ENCODE data around the gene CPE.
A peak's percentile ranks its signal among the peaks of the same experiment; 100 is the strongest.
"Not testable (repeated sequence)": the region's sequence is repeated elsewhere in the genome, so short reads cannot be mapped to it uniquely, and the experiment has no call there.

The CPE gene
- total RNA-seq = 0 to 0.19 (median 0) reads per million in 3 experiments

DNA sequence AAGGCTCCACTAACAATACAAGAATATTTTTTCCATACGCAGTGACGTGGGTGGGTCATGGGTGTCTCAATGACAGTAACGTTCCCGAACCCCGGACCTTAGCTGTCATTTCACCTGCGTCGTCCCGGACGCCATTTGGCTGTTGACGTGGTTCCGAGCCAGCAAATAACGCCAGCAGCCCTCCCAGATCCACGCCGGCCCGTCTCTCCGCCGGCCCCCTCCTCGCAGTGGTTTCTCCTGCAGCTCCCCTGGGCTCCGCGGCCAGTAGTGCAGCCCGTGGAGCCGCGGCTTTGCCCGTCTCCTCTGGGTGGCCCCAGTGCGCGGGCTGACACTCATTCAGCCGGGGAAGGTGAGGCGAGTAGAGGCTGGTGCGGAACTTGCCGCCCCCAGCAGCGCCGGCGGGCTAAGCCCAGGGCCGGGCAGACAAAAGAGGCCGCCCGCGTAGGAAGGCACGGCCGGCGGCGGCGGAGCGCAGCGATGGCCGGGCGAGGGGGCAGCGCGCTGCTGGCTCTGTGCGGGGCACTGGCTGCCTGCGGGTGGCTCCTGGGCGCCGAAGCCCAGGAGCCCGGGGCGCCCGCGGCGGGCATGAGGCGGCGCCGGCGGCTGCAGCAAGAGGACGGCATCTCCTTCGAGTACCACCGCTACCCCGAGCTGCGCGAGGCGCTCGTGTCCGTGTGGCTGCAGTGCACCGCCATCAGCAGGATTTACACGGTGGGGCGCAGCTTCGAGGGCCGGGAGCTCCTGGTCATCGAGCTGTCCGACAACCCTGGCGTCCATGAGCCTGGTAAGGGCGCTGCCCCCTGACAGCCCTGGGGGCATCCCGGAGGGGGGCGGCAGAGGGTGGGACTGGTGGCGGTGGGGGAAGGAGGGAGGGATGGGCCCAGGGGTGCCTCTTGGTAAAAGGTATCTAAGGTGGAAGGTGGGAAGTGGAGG, at the start of gene CPE:
Gene CPE (plus strand): TSS at position 264 of the 933 bp plus-strand sequence. CDS start 214 bp downstream, at position 478.
- peak; percentile 7 for DNase-seq

DNA sequence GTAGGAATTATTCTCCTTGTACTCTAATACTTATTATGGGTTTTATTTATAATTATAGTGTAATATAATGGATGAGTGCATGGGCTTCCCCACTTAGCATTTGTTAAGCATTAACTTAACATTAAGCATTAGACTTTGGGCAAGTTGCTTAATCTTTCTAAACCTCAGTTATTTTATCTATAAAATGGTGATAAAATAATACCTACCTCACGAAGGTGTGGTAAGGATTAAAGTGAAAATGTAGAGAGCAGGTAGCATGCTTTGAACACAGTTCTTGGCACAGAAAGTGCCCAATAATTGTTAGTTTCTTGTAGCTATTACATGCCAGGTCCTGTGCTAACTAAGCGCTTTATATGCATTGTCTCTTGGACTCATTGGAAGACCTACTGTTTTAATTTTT, 48.7 kb upstream of the CPE start:
- no peak for DNase-seq

DNA sequence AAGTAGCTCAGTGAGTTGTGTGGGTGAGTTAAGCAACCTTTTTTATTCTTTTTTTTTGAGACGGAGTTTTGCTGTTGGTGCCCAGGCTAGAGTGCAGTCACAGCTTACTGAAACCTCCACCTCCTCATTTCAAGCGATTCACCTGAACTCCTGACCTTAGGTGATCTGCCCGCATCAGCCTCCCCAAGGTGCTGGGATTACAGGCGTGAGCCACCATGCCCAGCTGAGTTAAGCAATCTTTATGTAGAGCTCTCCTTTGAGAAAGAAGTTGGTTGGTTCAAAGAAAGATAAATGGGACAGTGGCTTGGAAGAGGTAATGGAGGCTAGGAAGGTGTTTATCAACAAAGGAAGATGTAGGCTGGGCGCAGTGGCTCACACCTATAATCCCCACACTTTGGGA, 48.1 kb upstream of the CPE start:
- no peak for DNase-seq

DNA sequence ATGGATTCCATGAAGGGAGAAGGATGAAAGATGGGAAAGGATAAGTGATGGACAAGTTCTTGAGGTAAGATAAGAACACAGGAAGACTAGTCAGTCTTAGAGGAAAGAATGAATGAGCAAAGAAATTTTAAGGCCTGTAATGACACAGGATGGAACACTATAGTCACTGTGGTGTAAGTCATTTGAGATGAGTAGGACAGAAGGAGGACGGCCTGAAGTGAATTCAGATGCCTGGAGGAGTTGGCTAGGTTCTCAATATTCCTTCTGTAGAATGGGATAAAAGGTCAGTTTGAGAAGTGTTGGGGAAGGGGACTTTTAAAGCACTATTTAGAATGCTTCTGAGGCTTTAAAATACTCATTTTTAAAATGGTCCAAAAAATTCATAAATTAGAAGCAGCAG, 47.4 kb upstream of the CPE start:
- DNase-seq = no peak

DNA sequence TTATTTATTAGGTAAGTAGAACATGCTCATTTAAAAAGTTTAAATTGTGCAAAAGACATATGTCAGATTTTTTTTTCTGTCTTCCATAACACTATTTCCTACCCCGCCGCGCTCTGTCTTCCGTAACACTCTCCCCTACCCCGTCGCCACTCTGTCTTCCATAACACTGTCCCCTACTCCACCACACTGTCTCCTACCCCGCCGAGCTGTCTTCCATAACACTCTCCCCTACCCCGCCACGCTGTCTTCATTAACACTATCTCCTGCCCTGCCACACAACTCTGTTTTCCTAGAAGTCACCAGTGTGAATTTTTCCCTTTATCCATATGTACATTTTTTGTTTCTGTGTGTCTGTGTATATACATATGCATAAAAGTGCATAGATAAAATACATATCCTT, 47.0 kb upstream of the CPE start:
- no peak for DNase-seq

DNA sequence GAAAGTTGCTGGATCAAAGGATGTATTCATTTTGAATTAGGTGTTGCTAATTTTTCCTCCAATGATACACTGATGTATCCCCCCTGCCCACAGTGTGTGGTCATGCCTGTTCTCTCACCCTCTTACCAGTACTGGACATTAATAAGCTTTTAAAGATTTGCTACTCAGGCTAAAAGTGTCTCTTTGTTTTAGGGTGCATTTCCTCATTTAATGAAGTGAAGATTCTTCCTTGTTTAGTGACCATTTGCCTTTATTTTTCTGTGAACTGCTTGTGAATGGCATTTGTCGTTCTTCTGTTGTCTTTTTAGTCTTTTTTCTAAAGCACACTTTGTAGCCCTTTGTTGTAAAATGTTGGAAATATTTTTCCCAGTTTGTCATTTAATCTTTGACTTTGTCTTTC, 46.3 kb upstream of the CPE start:
- no peak for DNase-seq

DNA sequence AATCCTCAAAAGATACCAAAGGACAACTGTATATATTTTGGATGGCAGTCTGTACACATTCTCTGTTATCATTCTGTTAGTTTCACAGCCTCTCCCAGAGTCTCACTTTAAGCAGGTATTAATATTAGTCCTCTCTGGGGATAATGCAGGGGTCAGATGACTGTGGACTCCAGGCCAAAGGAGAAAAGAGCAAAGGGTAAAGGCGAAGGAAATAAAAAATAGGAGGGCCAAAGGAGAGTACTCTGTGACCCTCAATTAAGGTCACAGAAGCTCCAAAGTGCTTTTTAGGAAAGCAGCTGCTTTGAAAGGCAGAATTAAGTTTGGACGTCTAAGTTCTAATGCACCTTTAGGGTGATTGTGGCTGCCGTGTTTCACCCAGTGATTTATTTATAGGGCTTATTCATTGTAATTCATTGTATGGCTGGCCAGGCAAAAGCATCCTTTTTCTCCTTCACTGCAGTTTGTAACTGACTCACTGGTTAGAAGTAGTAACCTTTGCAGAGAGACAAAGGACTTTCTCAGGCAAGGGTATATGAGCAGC, 43.6 kb upstream of the CPE start:
- no peak for DNase-seq

DNA sequence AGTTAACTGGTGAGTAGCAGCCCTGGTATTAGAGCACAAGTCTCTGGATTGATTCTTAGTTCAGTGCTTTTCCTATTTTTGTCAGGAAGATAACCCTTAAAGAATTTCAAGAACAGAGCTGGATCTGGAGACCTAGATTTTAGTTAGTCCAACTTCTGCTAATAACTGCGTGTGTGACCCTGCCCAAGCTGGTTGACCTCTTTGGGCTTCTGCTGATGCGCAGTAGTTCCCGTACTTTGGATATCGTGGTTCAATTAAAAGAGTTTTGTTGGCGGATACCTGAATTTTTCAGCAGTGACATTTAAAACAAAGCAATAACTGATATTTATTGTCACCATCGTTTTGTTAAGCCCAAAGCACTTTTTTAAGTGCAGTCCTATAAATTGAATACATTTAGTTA, 42.1 kb upstream of the CPE start:
- no peak for DNase-seq

DNA sequence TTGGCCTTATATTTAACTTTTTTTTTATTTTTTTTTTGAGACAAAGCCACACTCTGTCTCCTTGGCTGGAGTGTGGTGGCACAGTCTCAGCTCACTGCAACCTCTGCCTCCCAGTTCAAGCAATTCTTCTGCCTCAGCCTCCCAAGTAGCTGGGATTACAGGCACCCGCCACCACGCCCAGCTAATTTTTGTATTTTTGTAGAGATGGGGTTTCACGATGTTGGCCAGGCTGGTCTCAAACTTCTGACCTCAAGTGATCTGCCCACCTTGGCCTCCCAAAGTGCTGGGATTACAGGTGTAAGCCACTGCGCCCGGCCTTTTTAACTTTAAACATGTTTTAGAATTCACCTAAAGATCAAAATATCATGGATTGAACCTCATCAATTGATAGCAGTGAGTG, 36.5 kb upstream of the CPE start:
- DNase-seq = not testable (repeated sequence)

DNA sequence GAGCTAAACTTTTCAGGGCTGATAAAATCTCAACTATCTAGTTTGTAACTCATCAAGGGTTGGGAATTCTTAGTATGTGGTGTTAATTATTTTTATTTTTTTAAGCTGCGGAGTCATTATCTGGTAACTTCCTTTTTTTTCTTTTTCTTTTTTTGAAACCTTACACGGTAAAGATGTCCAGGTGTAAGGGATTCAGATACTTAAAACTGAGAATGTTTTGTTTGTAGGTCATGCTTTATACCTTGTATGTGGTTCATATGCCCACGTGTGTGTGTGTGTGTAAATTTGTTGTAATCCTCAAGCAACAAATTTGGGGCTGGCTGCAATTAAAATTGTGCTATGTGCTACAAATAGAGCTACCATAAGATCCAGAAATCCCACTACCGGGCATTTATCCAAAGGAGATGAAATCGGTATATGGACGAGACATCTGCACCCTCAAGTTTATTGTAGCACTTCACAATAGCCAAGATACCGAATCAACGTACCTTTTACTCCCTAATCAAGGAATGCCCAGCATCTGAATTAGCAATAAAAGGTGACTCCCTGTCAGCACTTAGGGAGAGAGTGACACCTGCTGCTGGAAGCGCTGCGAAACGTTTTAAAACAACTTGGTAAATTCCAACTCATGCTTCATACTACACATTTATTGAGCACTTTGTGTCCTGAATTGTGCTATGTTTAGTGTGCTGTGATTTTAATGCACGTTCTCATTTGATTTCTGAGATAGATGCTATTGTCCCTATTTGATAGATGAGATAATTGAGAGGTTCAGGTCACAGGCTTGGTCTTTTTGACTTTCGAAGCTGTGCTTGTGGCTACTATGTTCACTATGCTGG, 35.2 kb upstream of the CPE start:
- DNase-seq = no peak

DNA sequence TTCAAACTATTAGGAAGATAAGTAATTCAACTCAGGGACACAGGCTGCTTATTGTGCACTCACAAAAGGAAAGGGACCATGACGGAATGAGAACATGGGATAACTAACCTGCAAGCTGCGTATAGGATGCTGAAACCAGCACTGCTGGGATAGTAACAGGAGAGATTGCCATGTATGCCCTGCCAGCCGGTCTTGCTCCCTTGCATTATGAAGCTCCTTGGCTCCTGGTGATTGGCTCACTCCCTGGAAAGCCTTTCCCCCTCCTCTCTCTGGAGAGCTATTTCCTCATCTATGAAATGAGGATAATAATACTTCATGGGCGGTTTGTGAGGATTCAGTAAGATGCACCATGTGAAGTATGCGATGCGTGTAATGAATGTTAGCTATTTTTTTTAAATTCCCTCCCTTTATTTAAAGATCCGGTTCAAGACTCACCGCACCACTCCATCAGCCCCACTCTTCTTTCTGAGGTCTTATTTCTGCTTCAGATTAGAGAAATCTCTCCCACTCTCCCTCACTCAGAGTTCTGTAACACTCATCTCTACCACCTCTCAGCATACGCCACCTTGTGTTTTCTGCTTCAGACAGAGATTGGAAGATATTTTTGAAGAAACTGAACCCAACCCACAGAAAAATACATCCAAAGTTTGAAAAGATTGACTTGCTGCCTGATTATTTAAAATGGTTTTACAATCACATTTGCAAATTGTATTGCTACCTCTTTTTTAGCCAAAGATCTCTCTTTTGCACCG, 33.0 kb upstream of the CPE start:
- no peak for DNase-seq

DNA sequence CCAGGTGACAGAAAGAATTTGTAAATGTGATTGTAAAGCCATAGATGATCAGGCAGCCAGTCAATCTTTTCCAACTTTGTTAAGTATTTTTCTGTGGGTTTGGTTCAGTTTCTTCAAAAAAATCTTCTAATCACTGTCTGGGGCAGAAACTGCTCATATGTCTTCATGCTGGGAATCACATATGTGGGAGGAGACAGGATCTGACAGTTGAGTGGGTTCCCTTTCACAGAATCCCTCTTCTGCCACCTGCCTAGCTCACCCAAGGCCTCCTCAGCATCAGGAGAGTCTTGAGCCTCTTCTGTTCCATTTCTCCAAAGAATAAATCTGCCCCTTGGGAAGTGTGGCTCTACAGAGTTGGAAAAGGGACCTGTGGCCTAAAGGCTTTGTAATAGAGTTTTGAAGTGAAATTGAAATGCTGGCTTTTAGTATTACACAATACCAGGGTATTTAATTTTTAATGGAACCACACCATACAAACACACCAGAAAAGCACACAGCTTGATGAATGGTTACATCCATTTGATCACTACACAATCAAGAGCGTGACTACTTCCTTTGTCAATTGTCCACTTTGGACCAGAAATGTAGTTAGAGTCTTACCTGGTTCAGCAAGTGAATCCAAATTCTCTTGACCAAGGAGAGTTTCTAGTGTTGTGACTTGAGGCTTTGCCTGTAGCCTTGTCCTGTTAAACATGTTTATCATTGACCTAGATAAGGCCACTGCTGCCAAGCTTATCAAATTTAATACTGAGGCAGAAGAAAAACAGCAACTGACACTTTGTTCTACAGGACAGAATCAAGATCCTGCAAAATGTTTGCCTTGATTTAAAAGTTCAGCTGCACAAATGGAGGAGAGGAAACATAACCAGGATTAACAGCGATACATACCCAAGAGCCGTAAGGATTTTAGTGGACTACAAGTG, 30.9 kb upstream of the CPE start:
- DNase-seq = no peak

DNA sequence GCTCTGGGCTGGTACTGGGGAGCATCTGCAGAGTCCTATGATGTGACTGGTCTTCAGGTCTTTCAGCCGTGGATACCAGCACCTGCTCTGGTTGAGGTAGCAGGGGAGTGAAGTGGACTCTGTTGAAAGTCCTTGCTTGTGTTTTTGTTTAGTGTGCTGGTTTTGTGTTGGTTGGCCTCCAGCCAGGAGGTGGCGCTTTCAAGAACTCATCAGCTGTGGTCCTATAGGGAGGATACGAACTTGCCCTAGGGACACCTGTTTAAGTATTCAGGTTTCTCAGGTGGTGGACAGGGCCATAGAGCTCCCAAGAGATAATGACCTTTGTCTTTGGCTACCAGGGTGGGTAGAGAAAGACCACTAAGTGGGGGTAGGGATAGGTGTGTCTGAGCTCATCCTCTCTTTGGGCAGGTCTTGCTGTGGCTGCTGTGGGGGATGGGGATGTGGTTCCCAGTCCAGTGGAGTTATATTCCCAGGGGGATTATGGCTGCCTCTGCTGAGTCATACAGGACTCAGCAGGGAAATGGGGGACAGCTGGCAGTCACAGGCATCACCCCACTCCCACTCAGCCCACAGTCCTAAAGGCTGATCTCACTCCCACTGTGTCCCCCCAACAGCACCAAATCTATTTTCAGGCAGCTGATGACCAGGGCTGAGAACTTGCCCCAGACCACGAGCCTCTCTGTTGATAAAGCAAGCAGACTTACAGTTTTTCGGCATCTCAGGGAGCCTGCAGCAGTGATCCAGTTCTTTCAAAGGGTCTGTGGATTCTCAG, 27.3 kb upstream of the CPE start:
- DNase-seq = no peak

DNA sequence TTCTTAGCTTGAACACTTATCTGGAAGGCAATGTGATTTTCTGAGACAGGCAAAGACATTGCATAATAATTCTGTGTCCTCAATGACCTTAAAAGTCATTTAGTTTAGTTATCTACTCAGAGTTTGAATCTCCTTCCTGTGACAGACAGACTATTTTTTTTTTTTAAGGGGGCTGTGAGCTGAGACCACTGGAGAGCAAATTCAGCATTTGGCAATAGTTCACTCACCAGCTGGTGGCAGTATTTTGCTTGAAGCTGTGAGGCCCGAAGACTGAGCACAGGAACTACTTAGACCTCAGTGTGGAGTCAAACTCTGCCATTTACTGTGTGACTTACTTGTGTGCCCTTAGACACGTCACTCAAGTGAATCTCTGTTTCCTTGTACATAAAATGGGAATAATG, 22.9 kb upstream of the CPE start:
- no peak for DNase-seq

DNA sequence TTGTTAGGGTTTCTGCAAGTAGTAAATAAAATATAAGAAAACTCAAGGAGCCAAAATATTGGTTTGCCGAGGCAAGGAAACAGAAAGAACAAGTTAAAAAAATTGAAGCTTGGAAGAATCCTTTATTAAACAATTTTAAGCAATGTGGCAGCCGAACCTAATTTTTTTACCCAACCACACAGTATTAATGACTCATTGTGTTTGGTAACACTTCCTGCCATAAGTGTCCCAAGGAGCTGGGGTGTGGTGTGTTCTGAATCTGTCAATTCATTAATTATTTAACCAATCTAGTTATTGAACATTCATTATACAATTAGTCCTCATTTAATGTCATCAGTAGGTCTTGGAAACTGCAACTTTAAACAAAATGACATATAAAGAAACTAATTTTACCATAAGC, 19.3 kb upstream of the CPE start:
- no peak for DNase-seq

DNA sequence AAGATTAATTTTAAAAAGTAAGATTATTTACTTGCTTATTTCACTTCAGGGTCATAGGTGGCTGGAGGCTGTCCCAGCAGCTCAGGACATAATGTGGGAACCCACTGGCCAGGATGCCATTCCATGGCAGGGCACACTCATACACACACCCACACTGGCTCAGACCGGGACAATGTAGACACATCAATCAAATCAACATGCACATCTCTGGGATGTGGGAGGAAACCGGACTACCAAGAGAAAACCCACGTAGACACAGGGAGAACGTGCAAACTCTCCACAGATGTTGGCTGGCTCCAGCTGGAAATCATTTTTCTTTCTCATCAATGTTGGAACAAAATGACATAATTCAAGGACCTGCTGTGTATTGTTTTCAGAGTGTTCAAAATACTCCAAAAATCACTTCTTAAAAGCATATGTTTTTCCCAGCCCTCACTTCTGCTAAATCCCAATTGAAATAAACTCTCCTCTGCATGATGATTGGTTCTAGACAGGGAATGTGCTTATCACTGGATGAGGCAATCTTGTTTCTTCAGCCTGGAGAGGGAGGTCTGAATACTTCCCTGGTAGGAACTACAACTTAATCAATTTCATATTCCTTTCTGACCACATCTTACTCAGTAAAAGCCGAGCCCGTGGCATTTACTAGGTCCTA, 18.6 kb upstream of the CPE start:
- no peak for DNase-seq

DNA sequence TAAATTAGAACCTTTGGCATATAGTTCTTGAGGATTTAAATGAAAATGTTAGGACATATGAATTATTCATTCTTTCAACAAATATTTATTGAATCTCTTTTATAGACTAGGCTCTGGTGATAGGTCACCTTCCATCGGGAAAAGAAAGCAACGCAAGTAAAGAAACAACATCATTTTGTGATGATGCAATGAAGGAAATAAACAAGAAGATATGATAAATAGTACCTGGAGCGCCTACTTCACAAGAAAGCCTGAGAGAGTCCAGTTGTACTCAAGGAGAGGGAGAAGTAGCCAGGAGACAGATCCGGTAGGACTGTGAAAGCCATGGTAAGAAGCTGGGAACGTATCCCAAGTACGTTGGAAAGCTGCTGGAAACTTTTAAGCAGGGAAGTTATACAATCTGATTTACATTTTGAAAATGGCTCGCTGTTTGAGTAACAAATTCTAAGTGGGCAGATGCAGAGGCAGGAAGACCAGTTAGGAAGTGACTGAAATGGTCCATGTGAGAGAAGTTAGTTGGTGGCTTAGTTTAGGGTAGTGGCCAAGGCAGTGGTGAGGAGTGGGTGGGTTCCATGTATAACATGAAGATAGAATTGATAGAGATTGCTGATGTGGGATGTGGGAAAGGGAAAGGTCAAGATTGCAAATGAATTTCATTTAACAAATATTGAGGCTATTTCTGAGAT, 17.7 kb upstream of the CPE start:
- DNase-seq = no peak

DNA sequence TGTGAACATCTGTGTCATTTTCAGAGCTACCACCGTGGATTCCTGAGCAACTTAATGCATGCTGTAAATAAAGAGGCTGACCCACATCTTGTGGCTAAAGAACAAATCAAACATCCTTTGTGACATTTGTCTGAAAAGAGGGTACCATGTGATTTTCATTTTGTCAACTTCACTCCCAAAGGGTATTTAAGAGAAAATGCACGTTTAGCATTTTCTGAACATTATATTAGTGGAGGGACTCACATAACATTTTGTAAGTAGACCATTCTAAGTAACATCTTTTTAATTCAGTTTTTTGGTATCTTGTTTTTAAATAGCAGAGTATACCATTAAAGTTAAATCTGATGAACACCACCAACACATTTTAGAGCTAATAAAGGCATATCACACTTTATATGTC, 17.0 kb upstream of the CPE start:
- no peak for DNase-seq

DNA sequence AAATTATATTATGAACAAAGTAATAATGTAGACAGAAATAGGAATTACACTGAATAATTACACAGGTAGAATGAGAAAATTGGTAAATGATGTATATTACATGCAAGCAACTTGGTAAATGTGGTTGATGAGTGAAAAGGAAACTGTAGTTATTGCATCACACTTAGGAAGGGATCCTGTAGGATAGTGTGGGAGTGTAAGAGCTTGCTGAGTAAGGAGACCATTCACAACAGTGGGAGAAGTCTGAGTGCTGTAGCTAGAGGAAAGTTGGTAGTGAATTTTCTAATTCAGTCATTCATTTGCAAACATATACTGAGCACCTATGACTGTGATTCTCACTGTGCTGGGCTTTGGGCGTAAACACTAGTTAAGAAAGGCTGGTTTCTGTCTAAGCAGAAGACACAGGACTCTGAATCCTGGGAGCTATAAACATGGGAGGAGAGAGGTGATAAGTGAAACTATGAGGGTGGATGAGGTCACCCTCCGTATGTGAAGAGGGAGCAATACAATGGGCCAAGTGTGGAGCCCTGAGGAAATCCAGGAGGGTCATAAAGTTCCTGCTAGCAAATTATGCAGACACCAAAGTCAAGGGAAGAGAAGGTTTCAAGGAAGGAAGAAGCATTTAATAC, 14.2 kb upstream of the CPE start:
- no peak for DNase-seq
